Fibroblast of lung (primary cell): ENCODE results near the gene PCDH1. TPM values are rescaled to one million over a fixed set of nuclear protein-coding genes. Genes with fewer than 3 reads are reported as not detected.

Experiments
- DNase-seq, 2 donors: peaks; one replicate each; pipeline versions ENCODE4 v3.0.0 to v3.0.0-alpha.2; 2010; ENCODE audit warnings: low read depth in 2 of 2
- H2AFZ ChIP-seq: 2 replicates; pipeline ENCODE4 v1.5.1; 2012; ENCODE audit warnings: low read length, control low read depth, inconsistent platforms
- H3K27ac ChIP-seq: 2 replicates; pipeline ENCODE4 v1.5.1; 2011; ENCODE audit warnings: low read length, control low read depth; ENCODE audit not compliant: insufficient read depth
- H3K27me3 ChIP-seq: 2 replicates; pipeline ENCODE4 v1.5.1; 2011; ENCODE audit warnings: mild to moderate bottlenecking, low read length; ENCODE audit not compliant: control insufficient read depth, insufficient read depth
- H3K36me3 ChIP-seq: 2 replicates; pipeline ENCODE4 v1.5.1; 2011; ENCODE audit warnings: low read length; ENCODE audit not compliant: control insufficient read depth, insufficient read depth
- H3K4me1 ChIP-seq: 2 replicates; pipeline ENCODE4 v1.5.1; 2011; ENCODE audit warnings: low read length; ENCODE audit not compliant: control insufficient read depth, insufficient read depth; ENCODE audit errors: extremely low read depth
- H3K4me2 ChIP-seq: 2 replicates; pipeline ENCODE4 v1.5.1; 2011; ENCODE audit warnings: low read length, control low read depth; ENCODE audit not compliant: insufficient read depth; ENCODE audit errors: extremely low read depth
- H3K4me3 ChIP-seq, 4 experiments: fragments of 200-600 bp in 1 of 4; sonication (generic) in 1 of 4; replicated peaks in 1 of 4; 2 replicates each; pipeline ENCODE4 v1.5.1; 2011 to 2016; ENCODE audit warnings: low read length in 4 of 4, low read depth in 3 of 4, mild to moderate bottlenecking in 3 of 4, control low read depth in 2 of 4, inconsistent platforms in 1 of 4, mixed read lengths in 1 of 4; ENCODE audit not compliant: insufficient read depth in 1 of 4; ENCODE audit errors: control extremely low read depth in 1 of 4
- H3K79me2 ChIP-seq: 2 replicates; pipeline ENCODE4 v1.5.1; 2012; ENCODE audit warnings: mild to moderate bottlenecking, low read length, inconsistent platforms; ENCODE audit not compliant: control insufficient read depth, insufficient read depth
- H3K9ac ChIP-seq: 2 replicates; pipeline ENCODE4 v1.5.1; 2011; ENCODE audit warnings: mild to moderate bottlenecking, low read length, control low read depth; ENCODE audit not compliant: insufficient read depth
- H3K9me3 ChIP-seq: 2 replicates; pipeline ENCODE4 v1.5.1; 2012; ENCODE audit warnings: low read depth, low read length; ENCODE audit not compliant: control insufficient read depth, insufficient read depth
- H4K20me1 ChIP-seq: 2 replicates; pipeline ENCODE4 v1.5.1; 2011; ENCODE audit warnings: low read length; ENCODE audit not compliant: control insufficient read depth, insufficient read depth; ENCODE audit errors: extremely low read depth
- EZH2 ChIP-seq: IDR thresholded peaks from 2 replicates; pipeline ENCODE4 v1.5.1; 2012; ENCODE audit warnings: low read length, control low read depth, mild to moderate bottlenecking; ENCODE audit errors: missing control alignments
- polyA plus RNA-seq, 2 donors: library from polyadenylated mRNA; depleted of rRNA in 1 of 2; stranded (reverse) in 1 of 2; unstranded in 1 of 2; fragments of >200 nt; gene quantifications; 2 replicates each; pipeline ENCODE4 v1.2.1, GENCODE V29; 2011 to 2012; ENCODE audit warnings: missing spikeins in 1 of 2
- total RNA-seq: library from RNA; depleted of rRNA; stranded (reverse); fragments of >200 nt; gene quantifications from 2 replicates; pipeline ENCODE4 v1.2.1, GENCODE V29; 2014
- TF ChIP-seq, protein P1 (sequence below), 2 donors: IDR thresholded peaks in 1 of 2; conservative IDR thresholded peaks in 1 of 2; 1 replicate in 1 of 2; 2 replicates in 1 of 2; pipeline ENCODE4 v1.5.1; 2011 to 2012; ENCODE audit warnings: low read length in 2 of 2, control low read depth in 1 of 2, inconsistent platforms in 1 of 2, low read depth in 1 of 2, mild to moderate bottlenecking in 1 of 2

Gene PCDH1
- total and polyA plus RNA-seq, 2 donors (not counting 1 experiment from before 2014, with no cell fraction given) = 0.66 to 1.6 TPM

DNA sequence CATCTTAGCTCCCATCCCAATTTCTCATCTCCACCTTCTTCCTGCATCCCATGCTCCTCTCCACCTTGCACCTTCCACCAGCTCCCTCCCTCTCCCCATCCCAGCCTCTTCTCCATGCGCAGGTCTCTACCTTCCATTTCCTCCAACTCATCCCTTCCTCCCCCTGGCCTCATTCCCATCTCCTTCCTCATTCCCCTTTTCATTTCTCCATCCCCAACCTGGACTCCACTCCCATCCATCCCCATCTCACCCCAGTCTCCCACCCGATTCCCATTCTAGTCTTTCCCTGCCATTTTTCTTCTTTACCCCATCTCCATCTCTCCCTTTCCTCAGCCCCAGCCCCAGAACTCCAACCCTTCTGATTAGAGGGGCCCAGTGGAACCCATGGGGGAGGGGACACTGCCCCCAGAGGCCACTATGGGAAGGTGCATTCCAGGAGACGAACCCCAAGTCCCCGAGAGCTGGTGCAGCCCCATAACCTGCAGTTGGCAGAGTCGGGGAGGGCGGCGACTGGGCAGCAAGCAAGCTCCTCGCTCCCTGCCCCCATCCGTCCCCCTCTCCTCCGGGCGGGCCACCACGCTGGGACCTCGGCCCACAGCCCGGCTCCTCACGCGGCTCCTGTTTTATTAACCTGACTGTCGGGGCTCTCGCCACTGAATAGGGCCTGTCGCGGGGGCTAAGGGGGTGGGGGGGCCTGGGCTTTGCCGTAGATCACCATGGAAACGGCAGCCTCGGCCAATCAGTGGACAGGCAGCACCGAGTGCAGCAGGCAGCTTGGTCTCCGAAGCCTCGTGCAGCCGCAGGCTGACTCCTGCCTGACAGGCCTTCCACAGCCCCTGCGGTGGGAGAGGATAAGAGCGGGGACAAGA is 66.7 kb downstream of the PCDH1 start:
- DNase-seq = no peak
- Histone ChIP-seq H3K36me3 (no peaks in the 10 kb centered on the region), H4K20me1 (no peaks in the 10 kb centered on the region), H3K27ac (no peak overlapping the region), H3K9ac (no peak overlapping the region), H3K4me2 (no peak overlapping the region), H3K9me3 (no peaks in the 10 kb centered on the region), H3K79me2 (no peaks in the 10 kb centered on the region), H3K4me3 (no peak overlapping the region), H3K4me1 (no peaks in the 10 kb centered on the region), H2AFZ (no peak overlapping the region), H3K27me3 (peaks cover 40% of the 10 kb centered on the region)
- TF ChIP-seq, protein P1, sequence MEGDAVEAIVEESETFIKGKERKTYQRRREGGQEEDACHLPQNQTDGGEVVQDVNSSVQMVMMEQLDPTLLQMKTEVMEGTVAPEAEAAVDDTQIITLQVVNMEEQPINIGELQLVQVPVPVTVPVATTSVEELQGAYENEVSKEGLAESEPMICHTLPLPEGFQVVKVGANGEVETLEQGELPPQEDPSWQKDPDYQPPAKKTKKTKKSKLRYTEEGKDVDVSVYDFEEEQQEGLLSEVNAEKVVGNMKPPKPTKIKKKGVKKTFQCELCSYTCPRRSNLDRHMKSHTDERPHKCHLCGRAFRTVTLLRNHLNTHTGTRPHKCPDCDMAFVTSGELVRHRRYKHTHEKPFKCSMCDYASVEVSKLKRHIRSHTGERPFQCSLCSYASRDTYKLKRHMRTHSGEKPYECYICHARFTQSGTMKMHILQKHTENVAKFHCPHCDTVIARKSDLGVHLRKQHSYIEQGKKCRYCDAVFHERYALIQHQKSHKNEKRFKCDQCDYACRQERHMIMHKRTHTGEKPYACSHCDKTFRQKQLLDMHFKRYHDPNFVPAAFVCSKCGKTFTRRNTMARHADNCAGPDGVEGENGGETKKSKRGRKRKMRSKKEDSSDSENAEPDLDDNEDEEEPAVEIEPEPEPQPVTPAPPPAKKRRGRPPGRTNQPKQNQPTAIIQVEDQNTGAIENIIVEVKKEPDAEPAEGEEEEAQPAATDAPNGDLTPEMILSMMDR (conservative IDR thresholded peaks at IDR 0.05 in 1 of 2, IDR thresholded peaks at IDR 0.05 in 1 of 2; ENCODE audit: low read depth in 1 of 2, low read length in 2 of 2) = peak; percentile 40 to 71
- peak; percentile 72 for TF ChIP-seq EZH2

DNA sequence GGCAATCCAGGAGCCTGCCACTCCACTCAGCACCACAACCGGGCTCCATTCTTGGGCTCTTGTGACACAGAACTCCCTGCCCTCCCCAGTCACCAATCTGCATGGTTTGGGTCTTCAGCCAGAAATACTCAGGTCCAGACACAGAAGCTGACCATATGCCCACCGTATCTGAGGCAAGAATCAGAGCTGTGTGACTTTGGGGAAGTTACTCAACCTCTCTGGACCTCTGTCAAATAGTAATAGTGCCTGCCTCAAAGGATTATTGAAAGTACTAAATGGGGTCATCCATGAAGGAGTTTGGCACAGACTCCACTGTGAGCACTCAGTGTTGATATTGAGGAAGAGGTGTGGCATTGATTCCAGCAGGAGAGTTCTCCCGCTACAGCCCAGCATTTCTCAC is 67.5 kb downstream of the PCDH1 start:
- peaks cover 44% of the 10 kb centered on the region for H3K27me3 ChIP-seq
- H3K36me3 ChIP-seq = no peaks in the 10 kb centered on the region
- H3K4me2 ChIP-seq = no peak overlapping the region
- H3K9me3 ChIP-seq = no peaks in the 10 kb centered on the region
- no peak overlapping the region for H3K9ac ChIP-seq
- no peak for DNase-seq
- H3K4me3 ChIP-seq = no peak overlapping the region
- H3K79me2 ChIP-seq = no peaks in the 10 kb centered on the region
- no peak overlapping the region for H2AFZ ChIP-seq
- H3K4me1 ChIP-seq = no peaks in the 10 kb centered on the region
- H4K20me1 ChIP-seq = no peaks in the 10 kb centered on the region
- TF ChIP-seq, protein P1 (conservative IDR thresholded peaks at IDR 0.05 in 1 of 2, IDR thresholded peaks at IDR 0.05 in 1 of 2; ENCODE audit: low read depth in 1 of 2, low read length in 2 of 2) = no peak
- no peak overlapping the region for H3K27ac ChIP-seq

DNA sequence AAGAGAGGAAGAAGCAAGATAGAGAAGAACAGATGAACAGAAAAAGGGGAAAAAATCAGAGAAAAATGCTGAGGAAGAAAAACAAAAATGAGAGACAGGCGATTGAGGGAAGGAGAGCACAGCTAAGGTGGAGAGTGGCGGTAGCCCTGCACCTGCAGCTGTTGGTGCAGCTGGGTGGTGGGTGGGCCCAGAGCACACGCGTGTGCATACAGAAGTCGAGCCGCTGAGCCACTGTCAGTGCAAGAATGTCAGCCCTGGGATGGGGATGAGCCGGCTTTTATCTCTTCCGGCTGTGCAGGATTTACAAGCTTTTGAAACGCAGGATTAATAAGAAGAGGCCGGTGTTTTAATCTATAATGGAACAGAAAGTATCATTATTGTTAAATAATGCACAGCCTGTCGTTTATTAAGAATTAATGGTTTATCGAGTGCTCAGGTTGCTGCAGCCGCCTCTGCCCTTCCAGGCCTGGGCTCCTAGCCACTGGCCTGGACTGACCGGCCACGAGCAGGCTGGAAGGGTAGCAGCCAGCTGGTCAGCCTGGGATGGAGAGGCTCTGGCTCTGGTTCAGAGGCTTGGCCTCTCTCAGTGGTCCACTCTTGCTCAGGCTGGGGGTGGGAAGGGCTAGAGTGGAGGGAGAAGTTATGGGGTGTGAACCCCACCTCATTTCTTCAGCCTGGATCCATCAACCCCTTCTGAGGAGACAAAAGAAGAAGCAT is 68.7 kb downstream of the PCDH1 start:
- Histone ChIP-seq H3K4me2 (no peak overlapping the region), H3K4me3 (no peak overlapping the region), H2AFZ (no peak overlapping the region), H3K4me1 (no peaks in the 10 kb centered on the region), H4K20me1 (no peaks in the 10 kb centered on the region), H3K79me2 (no peaks in the 10 kb centered on the region), H3K9ac (no peak overlapping the region), H3K27me3 (peaks cover 55% of the 10 kb centered on the region), H3K27ac (no peak overlapping the region), H3K9me3 (no peaks in the 10 kb centered on the region), H3K36me3 (no peaks in the 10 kb centered on the region)
- TF ChIP-seq EZH2 = no peak
- TF ChIP-seq, protein P1 (conservative IDR thresholded peaks at IDR 0.05 in 1 of 2, IDR thresholded peaks at IDR 0.05 in 1 of 2; ENCODE audit: low read depth in 1 of 2, low read length in 2 of 2) = no peak
- no peak for DNase-seq
